ENCODE results near the gene OXCT1.
"Not testable (repeated sequence)": the region's sequence is repeated elsewhere in the genome, so short reads cannot be mapped to it uniquely, and the experiment has no call there.

The OXCT1 gene

GRCh38 chr5:41770799-41771198 is 99.4 kb downstream of the OXCT1 start:
- FAIRE-seq = no peak

GRCh38 chr5:41768692-41769091 is 101.5 kb downstream of the OXCT1 start:
- FAIRE-seq = no peak

GRCh38 chr5:41764650-41765049 is 105.6 kb downstream of the OXCT1 start:
- no peak for FAIRE-seq

GRCh38 chr5:41763574-41763973 is 106.7 kb downstream of the OXCT1 start:
- no peak for FAIRE-seq

- FAIRE-seq = no peak
These were observed 107.1 kb downstream of the OXCT1 start for GRCh38 chr5:41763081-41763480.

GRCh38 chr5:41762426-41762825 is 107.8 kb downstream of the OXCT1 start:
- FAIRE-seq = no peak

GRCh38 chr5:41761663-41762062 is 108.6 kb downstream of the OXCT1 start:
- FAIRE-seq = no peak

GRCh38 chr5:41755705-41756104 is 114.5 kb downstream of the OXCT1 start:
- FAIRE-seq = no peak

- FAIRE-seq = peak; percentile 51
These were observed 115.4 kb downstream of the OXCT1 start for GRCh38 chr5:41754857-41755256.

GRCh38 chr5:41751867-41752266 is 118.4 kb downstream of the OXCT1 start:
- no peak for FAIRE-seq

GRCh38 chr5:41748631-41749030 is 121.6 kb downstream of the OXCT1 start:
- FAIRE-seq = no peak

GRCh38 chr5:41747708-41748107 is 122.5 kb downstream of the OXCT1 start:
- FAIRE-seq = no peak

- no peak for FAIRE-seq
These were observed 122.9 kb downstream of the OXCT1 start for GRCh38 chr5:41747301-41747700.

GRCh38 chr5:41742608-41743007 is 127.6 kb downstream of the OXCT1 start:
- not testable (repeated sequence) for FAIRE-seq

GRCh38 chr5:41738710-41739354 is 131.4 kb downstream of the OXCT1 start:
- no peak for FAIRE-seq

- FAIRE-seq = no peak
These were observed 133.6 kb downstream of the OXCT1 start for GRCh38 chr5:41736641-41737040.

- no peak for FAIRE-seq
These were observed 135.0 kb downstream of the OXCT1 start for GRCh38 chr5:41735213-41735612.

GRCh38 chr5:41729381-41729780 is 140.8 kb downstream of the OXCT1 start:
- FAIRE-seq = not testable (repeated sequence)

GRCh38 chr5:41728281-41728680 is 141.9 kb downstream of the OXCT1 start:
- no peak for FAIRE-seq

- FAIRE-seq = no peak
These were observed 147.8 kb downstream of the OXCT1 start for GRCh38 chr5:41722359-41722950.

- FAIRE-seq = no peak
These were observed 148.7 kb downstream of the OXCT1 start for GRCh38 chr5:41721516-41721915.

- FAIRE-seq = no peak
These were observed 153.8 kb downstream of the OXCT1 start for GRCh38 chr5:41716382-41716781.

GRCh38 chr5:41714446-41714845 is 155.8 kb downstream of the OXCT1 start:
- FAIRE-seq = not testable (repeated sequence)

GRCh38 chr5:41708604-41708940 is 161.7 kb downstream of the OXCT1 start:
- no peak for FAIRE-seq
